Thyroid gland (tissue), 4 donors: ENCODE results near the gene MRPL41.

Experiments
- POLR2A ChIP-seq, 2 donors: fragments of 450-650 bp; IDR thresholded peaks; one replicate each; pipeline ENCODE4 v1.6.1; 2017; ENCODE audit warnings: antibody characterized with exemption in 2 of 2, mild to moderate bottlenecking in 2 of 2, moderate library complexity in 1 of 2
- TF ChIP-seq, protein P1 (sequence below), 6 experiments: fragments of 200-600 bp in 3 of 6; fragments of 450-650 bp in 3 of 6; sonication (generic) in 3 of 6; IDR thresholded peaks; one replicate each; pipeline ENCODE4 v1.5.1; 2016 to 2019; ENCODE audit warnings: antibody characterized with exemption in 6 of 6, mild to moderate bottlenecking in 2 of 6, inconsistent platforms in 1 of 6, moderate library complexity in 1 of 6

DNA sequence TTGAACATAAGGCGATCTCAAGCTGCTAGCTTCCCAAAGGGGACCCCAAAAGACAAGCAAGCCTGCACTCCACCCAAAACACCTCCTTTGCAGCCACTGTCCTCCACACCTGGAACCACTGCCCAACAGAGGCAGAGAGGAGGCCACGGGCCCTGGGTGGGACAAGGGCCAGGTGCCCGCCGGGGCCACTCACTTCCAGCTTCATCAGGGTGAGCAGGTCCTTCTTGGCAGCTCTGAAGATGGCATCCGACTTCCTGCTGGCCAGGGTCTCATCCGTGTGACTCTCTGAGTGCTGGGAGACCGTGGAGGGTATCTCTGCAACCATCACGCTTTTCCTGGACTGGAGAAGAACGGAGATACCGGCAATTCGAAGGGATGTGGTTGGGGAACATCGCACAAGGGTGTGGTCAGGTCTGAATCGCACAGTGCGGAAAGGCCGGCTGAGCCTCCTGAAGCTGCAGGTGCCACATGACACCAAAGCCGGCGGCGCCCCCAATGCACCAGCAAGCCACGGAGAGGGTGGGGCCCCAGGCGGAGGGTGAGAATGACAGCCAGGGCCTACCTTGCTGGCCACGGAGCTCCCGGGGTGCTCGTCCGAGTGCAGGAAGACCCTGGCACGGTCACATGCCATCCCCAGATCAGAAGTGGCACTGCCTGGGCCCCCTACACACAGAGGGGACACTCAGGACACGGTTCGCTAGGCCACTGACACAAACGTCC, 46.1 kb upstream of the MRPL41 start:
- no peak for TF ChIP-seq POLR2A (IDR thresholded peaks at IDR 0.05)
- TF ChIP-seq, protein P1, sequence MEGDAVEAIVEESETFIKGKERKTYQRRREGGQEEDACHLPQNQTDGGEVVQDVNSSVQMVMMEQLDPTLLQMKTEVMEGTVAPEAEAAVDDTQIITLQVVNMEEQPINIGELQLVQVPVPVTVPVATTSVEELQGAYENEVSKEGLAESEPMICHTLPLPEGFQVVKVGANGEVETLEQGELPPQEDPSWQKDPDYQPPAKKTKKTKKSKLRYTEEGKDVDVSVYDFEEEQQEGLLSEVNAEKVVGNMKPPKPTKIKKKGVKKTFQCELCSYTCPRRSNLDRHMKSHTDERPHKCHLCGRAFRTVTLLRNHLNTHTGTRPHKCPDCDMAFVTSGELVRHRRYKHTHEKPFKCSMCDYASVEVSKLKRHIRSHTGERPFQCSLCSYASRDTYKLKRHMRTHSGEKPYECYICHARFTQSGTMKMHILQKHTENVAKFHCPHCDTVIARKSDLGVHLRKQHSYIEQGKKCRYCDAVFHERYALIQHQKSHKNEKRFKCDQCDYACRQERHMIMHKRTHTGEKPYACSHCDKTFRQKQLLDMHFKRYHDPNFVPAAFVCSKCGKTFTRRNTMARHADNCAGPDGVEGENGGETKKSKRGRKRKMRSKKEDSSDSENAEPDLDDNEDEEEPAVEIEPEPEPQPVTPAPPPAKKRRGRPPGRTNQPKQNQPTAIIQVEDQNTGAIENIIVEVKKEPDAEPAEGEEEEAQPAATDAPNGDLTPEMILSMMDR (IDR thresholded peaks at IDR 0.05): no peak
